Right lobe of liver (tissue), 6 donors: Measurements from ENCODE around the gene SH2B3. TPM values are rescaled to one million over a fixed set of nuclear protein-coding genes. Genes with fewer than 3 reads are reported as not detected.

Source experiments
- ATAC-seq, 4 donors: fragments of 200-7000 bp; cut with Tn5 transposase; one replicate each; pipeline ENCODE4 v1.9.1; 2020; ENCODE audit warnings: mild to moderate bottlenecking in 4 of 4, moderate library complexity in 4 of 4
- DNase-seq, 3 donors: peaks; one replicate each; pipeline ENCODE4 v3.0.0-alpha.2; 2020
- H3K27ac ChIP-seq, 3 donors: fragments of 200-600 bp; one replicate each; pipeline ENCODE4 v1.8.0; 2022
- H3K27me3 ChIP-seq, 2 donors: fragments of 200-600 bp; one replicate each; pipeline ENCODE4 v1.8.0; 2022
- H3K36me3 ChIP-seq, 4 donors: fragments of 200-600 bp; sonication (generic) in 1 of 4; one replicate each; pipeline versions ENCODE4 v1.5.1 to v1.8.0; 2017 to 2022; ENCODE audit warnings: control low read depth in 1 of 4
- H3K4me1 ChIP-seq, 4 donors: fragments of 200-600 bp; sonication (generic) in 1 of 4; one replicate each; pipeline versions ENCODE4 v1.5.1 to v1.8.0; 2017 to 2022; ENCODE audit warnings: control low read depth in 1 of 4
- H3K4me3 ChIP-seq, 3 donors: fragments of 200-600 bp; one replicate each; pipeline ENCODE4 v1.8.0; 2022
- H3K9me3 ChIP-seq, 4 donors: fragments of 200-600 bp; sonication (generic) in 1 of 4; one replicate each; pipeline versions ENCODE4 v1.5.1 to v1.8.0; 2017 to 2022; ENCODE audit warnings: control low read depth in 1 of 4
- CTCF ChIP-seq, 4 donors: fragments of 200-600 bp in 3 of 4; fragments of 450-650 bp in 1 of 4; IDR thresholded peaks; one replicate each; pipeline versions ENCODE4 v1.5.1 to v1.8.0; 2016 to 2022; ENCODE audit warnings: antibody characterized with exemption in 4 of 4, mild to moderate bottlenecking in 2 of 4
- POLR2A ChIP-seq: fragments of 450-650 bp; IDR thresholded peaks from one replicate; pipeline ENCODE4 v1.6.1; 2017; ENCODE audit warnings: antibody characterized with exemption, mild to moderate bottlenecking
- WGBS: methylation state at CpG from one replicate; pipeline ENCODE4 v1.1.6; 2018; ENCODE audit warnings: low coverage, low lambda C conversion rate; ENCODE audit not compliant: insufficient coverage; ENCODE audit errors: missing lambda C conversion rate; 5-methylcytosine and 5-hydroxymethylcytosine counted together
- intact Hi-C, 2 donors: fragments of 100-400 bp; cut with DNase I; formaldehyde crosslinking; loops; one replicate each; pipeline versions ENCODE4 v1.11.2 to v1.14.1; 2022
- total RNA-seq, 6 experiments: library from RNA; depleted of rRNA in 2 of 6; stranded (reverse); fragments of >200 nt in 2 of 6; fragmentation: NEBNext Ultra II Directional in 3 of 6; extraction: Animal tissue kit (Norgen Biotek cat#: 25700) in 3 of 6; gene quantifications; one replicate each; pipeline versions ENCODE4 v1.1.0 to v1.2.4, GENCODE V29; 2016 to 2023
- donor health status: DM: no; HTN: yes; CAD: no.
- donor health status: DM: no; HTN: no; CAD: no.
- donor health status: DM: no; HTN: no; CAD: no.
- donor health status: DM: no; HTN: yes; CAD: no.
- donor health status: DM: no; HTN: yes; CAD: no.

Gene SH2B3
- total RNA-seq, 6 experiments from 2014 or later = 6.7 to 43.5 (median 17.0) TPM

GRCh38 chr12:111440631-111441030 lies 34.9 kb downstream of the SH2B3 start:
- H3K27me3 ChIP-seq = no peaks in the 10 kb centered on the region
- DNase-seq (no peak), ATAC-seq (no peak)
- TF ChIP-seq CTCF (IDR thresholded peaks at IDR 0.05) = no peak
- no peak for TF ChIP-seq POLR2A
- peaks cover 0 to 2% (median 0%) of the 10 kb centered on the region in 4 donors for H3K36me3 ChIP-seq
- H3K27ac ChIP-seq = peak overlapping the region in 1 of 3 donors; percentile 14
- H3K9me3 ChIP-seq = no peaks in the 10 kb centered on the region
- peaks cover 0 to 24% (median 9%) of the 10 kb centered on the region in 4 donors for H3K4me1 ChIP-seq
- WGBS = 67% methylated on average over 1 of the region's 3 CpGs
- intact Hi-C loops = no loop called here
- no peak overlapping the region for H3K4me3 ChIP-seq

DNA sequence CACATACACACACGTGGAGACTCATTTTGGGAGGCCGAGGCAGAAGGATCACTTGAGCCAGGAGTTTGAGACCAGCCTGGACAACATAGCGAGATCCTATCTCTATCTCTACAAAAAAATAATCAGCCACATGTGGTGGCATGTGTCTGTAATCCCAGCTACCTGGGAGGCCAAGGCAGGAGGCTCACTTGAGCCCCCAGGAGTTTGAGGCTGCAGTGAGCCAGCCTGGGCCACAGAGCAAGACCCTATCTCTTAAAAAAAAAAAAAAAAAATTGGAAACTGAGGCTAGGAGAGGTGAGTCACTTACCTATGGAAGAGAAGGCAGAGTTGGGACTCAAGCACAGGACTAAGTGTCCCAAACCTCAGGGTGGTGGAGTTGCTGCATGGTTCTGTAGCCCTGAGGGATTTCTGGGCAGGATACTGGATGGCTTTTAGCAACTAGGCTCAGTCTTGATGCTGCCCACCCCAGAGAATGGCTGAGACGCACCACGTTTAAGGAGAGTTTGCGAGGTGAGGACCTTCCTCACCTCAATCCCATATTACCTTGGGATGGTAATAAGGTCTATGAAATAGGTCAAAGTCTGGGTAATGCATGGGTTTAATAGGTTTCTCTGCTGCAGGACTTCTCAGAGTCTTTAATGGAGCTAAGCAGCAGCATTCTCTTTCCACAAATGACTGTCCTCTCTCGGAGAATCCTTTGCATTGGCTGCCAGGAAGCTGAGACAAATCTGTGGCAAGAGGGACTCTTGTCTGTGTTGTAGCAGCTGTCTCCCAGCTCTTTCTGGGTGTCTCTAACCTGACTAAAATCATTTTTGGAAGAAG lies 35.6 kb downstream of the SH2B3 start:
- Histone ChIP-seq H3K4me1 (peaks cover 0 to 25% (median 14%) of the 10 kb centered on the region in 4 donors), H3K27me3 (no peaks in the 10 kb centered on the region), H3K9me3 (no peaks in the 10 kb centered on the region), H3K27ac (no peak overlapping the region), H3K36me3 (peaks cover 0 to 3% (median 0%) of the 10 kb centered on the region in 4 donors), H3K4me3 (no peak overlapping the region)
- intact Hi-C loops = no loop called here
- DNase-seq (no peak), ATAC-seq (no peak)
- WGBS = 100% methylated on average over 2 of the region's 7 CpGs
- no peak for TF ChIP-seq POLR2A
- TF ChIP-seq CTCF (IDR thresholded peaks at IDR 0.05) = no peak

- DNase-seq (peak in 2 of 3 donors; percentile 26 to 42), ATAC-seq (no peak)
- Histone ChIP-seq H3K4me1 (peaks cover 0 to 31% (median 15%) of the 10 kb centered on the region in 4 donors), H3K9me3 (no peaks in the 10 kb centered on the region), H3K27me3 (no peaks in the 10 kb centered on the region), H3K36me3 (peaks cover 0 to 15% (median 0%) of the 10 kb centered on the region in 4 donors), H3K27ac (no peak overlapping the region), H3K4me3 (no peak overlapping the region)
- no CpG with 5 or more reads among the region's 10 CpGs for WGBS
- intact Hi-C loops = no loop called here
- TF ChIP-seq CTCF (IDR thresholded peaks at IDR 0.05) (no peak), POLR2A (no peak)
These were observed 36.8 kb downstream of the SH2B3 start for GRCh38 chr12:111442301-111443045.

DNA sequence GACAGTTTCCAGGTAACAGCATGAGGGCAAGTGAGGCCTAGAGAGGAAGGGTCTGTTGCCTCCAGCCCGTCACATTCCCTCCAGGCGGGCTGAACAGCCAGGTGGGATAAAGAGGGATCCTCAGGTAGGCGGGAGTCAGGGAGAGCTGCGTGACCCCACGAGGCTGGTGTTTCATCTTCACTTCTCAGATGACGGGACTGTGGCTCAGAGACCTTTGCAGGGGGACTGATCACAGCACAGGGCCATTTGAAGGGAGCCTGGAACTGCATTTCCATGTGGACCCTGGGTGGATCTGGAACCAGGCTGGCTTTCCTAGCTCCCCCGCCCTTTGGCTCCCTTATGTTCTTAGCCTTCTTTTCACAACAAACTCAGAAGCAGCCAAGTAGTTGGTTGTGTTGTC lies 37.4 kb downstream of the SH2B3 start:
- Histone ChIP-seq H3K9me3 (no peaks in the 10 kb centered on the region), H3K4me3 (no peak overlapping the region), H3K27me3 (no peaks in the 10 kb centered on the region), H3K4me1 (peaks cover 0 to 31% (median 15%) of the 10 kb centered on the region in 4 donors), H3K36me3 (peaks cover 0 to 21% (median 0%) of the 10 kb centered on the region in 4 donors), H3K27ac (no peak overlapping the region)
- ATAC-seq (no peak), DNase-seq (peak in 1 of 3 donors; percentile 38)
- intact Hi-C loops = no loop called here
- TF ChIP-seq CTCF (IDR thresholded peaks at IDR 0.05) = no peak
- TF ChIP-seq POLR2A = no peak
- 100% methylated on average over 4 of the region's 7 CpGs for WGBS
